ENCODE results near the gene PRLR. TPM values are rescaled to one million over a fixed set of nuclear protein-coding genes. Genes with fewer than 3 reads are reported as not detected.

Gene PRLR
- total RNA-seq, 2 experiments from 2014 or later: not detected

- H3K4me1 Mint-ChIP-seq (ENCODE audit: low read depth): no peaks in the 10 kb centered on the region
- TF ChIP-seq CTCF (IDR thresholded peaks at IDR 0.05): no peak
- peaks cover 7% of the 10 kb centered on the region for H3K27me3 Mint-ChIP-seq
- intact Hi-C loops (cut with micrococcal nuclease): no loop called here
- CTCF ChIA-PET: no interaction called here
- ATAC-seq (no peak), DNase-seq (no peak)
- H3K27ac Mint-ChIP-seq: no peak overlapping the region
- H3K9me3 Mint-ChIP-seq: no peaks in the 10 kb centered on the region
- no peaks in the 10 kb centered on the region for H3K36me3 Mint-ChIP-seq (ENCODE audit: low read depth)
- POLR2A ChIA-PET: no interaction called here
- no peak overlapping the region for H3K4me3 Mint-ChIP-seq
These were observed 71.5 kb downstream of the PRLR start for GRCh38 chr5:35158622-35159369.

DNA sequence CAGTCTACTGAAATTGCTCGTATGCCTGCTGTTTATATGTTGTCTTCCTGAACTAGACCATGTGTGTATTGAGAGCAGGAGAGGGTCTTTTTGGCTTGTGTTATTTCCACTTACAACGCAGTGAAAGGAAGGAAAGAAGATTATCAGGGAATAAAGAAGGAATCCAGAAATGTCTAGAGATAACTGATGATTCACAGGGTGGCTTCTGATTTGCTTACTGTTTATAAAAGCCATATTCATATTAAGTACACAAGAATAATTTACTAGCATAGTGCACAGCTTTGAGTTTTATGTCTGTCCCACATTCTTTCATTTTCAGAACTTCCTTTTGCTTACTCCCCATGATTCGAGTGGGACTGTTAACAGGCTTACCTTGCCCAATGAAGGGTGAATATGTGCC lies 72.1 kb downstream of the PRLR start:
- Mint-ChIP-seq H3K27ac (no peak overlapping the region), H3K9me3 (no peaks in the 10 kb centered on the region)

GRCh38 chr5:35153375-35153932 lies 76.8 kb downstream of the PRLR start:
- ChIA-PET POLR2A (no interaction called here), CTCF (interaction anchor here (1.3 to 1.6 kb wide), 2 partner anchors 9 to 282 kb away, joined by 3 read pairs; no protein-coding TSS in a partner anchor)
- DNase-seq (no peak), ATAC-seq (no peak)
- Mint-ChIP-seq H3K4me3 (no peak overlapping the region), H3K36me3 (ENCODE audit: low read depth) (no peaks in the 10 kb centered on the region), H3K27ac (no peak overlapping the region), H3K9me3 (no peaks in the 10 kb centered on the region), H3K4me1 (ENCODE audit: low read depth) (no peaks in the 10 kb centered on the region), H3K27me3 (peaks cover 7% of the 10 kb centered on the region)
- intact Hi-C loops (cut with micrococcal nuclease): no loop called here
- TF ChIP-seq CTCF (IDR thresholded peaks at IDR 0.05): no peak

More for the DNA sequence above, 72.1 kb downstream of the PRLR start:
- DNase-seq (no peak), ATAC-seq (no peak)
- Mint-ChIP-seq H3K36me3 (ENCODE audit: low read depth) (no peaks in the 10 kb centered on the region), H3K27me3 (peaks cover 7% of the 10 kb centered on the region), H3K4me3 (no peak overlapping the region), H3K4me1 (ENCODE audit: low read depth) (no peaks in the 10 kb centered on the region)
- no peak for TF ChIP-seq CTCF (IDR thresholded peaks at IDR 0.05)
- intact Hi-C loops (cut with micrococcal nuclease): no loop called here
- ChIA-PET CTCF (no interaction called here), POLR2A (no interaction called here)

DNA sequence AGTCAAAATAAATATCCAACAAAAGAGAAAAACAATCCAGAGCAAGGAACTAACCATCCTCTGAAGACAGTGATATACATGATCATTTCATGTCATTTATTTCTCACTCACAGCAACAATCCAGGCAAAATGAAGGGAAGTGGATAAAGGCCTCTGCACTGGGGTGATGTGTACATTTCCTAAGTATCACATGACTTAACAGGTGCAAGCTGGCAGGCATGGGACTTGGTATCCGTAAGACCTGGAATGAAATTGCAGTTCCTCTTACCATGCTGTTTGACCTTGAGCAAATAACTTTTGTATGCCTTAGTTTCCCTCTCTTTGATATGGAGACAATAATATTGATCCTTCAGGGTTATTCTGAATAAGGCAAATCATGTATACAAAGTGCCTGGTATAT lies 77.6 kb downstream of the PRLR start:
- no peaks in the 10 kb centered on the region for H3K36me3 Mint-ChIP-seq (ENCODE audit: low read depth)
- DNase-seq (no peak), ATAC-seq (no peak)
- H3K27me3 Mint-ChIP-seq: peaks cover 7% of the 10 kb centered on the region
- POLR2A ChIA-PET: no interaction called here
- H3K4me1 Mint-ChIP-seq (ENCODE audit: low read depth): no peaks in the 10 kb centered on the region
- no peak overlapping the region for H3K27ac Mint-ChIP-seq
- no peak for TF ChIP-seq CTCF (IDR thresholded peaks at IDR 0.05)
- CTCF ChIA-PET: interaction anchor here (1.2 to 1.6 kb wide), 3 partner anchors 10 to 283 kb away, joined by 3 read pairs; no protein-coding TSS in a partner anchor
- H3K9me3 Mint-ChIP-seq: no peaks in the 10 kb centered on the region
- intact Hi-C loops (cut with micrococcal nuclease): no loop called here
- H3K4me3 Mint-ChIP-seq: no peak overlapping the region

DNA sequence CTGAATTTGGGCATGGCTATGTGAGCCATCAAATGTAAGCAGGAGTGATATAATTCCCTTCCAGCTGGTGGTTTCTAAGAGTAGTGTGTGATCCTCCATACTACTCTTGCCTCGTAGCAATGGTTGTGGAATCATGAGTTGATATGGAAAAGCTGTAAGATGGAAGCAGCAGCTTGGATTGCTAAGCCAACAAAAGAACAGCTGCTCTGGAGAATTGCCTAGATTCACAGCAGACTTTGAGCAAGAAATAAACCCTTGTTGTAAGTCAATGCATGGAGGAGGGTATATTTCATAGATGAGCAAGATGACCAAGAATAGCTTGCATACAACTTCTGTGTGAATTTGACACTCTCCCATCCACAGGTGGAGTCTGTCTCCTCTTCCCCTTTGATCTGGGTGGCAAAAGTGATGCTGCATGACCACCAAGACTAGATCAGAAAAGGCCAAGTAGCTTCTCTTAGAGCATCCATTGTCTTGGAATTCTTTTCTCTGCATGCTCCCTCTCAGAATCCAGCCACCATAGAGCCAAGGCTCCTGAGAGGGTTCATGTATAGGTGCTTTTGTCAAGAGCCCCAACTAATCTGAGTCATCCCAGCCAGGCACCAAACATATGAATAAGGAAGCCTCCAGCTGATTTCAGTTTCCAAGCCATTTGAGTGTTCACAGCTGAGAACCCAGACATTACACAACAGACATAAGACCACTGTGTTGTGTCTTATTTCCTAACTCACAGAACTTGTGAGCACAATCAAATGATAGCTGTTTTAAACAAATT lies 79.0 kb downstream of the PRLR start:
- DNase-seq: no peak
- H3K27ac Mint-ChIP-seq: no peak overlapping the region
- ChIA-PET POLR2A (no interaction called here), CTCF (interaction anchor here (0.7 to 1.3 kb wide), 4 partner anchors 9 to 285 kb away, joined by 3 read pairs; no protein-coding TSS in a partner anchor)
- no peak for TF ChIP-seq CTCF (IDR thresholded peaks at IDR 0.05)
- no peak for ATAC-seq
- intact Hi-C loops (cut with micrococcal nuclease): no loop called here
- H3K9me3 Mint-ChIP-seq: no peaks in the 10 kb centered on the region
- no peak overlapping the region for H3K4me3 Mint-ChIP-seq
- H3K36me3 Mint-ChIP-seq (ENCODE audit: low read depth): no peaks in the 10 kb centered on the region
- H3K27me3 Mint-ChIP-seq: peaks cover 13% of the 10 kb centered on the region
- H3K4me1 Mint-ChIP-seq (ENCODE audit: low read depth): no peaks in the 10 kb centered on the region
